SK-N-SH (cell line): ENCODE data around the gene GRAMD1B. TPM values are rescaled to one million over a fixed set of nuclear protein-coding genes. Genes with fewer than 3 reads are reported as not detected.

Experiments used
- CTCF ChIA-PET: fragments of 300-600, 350-600 bp; formaldehyde crosslinking; extraction: SDS; loops from one replicate; lab custom pipeline; 2021; lab: Yijun Ruan, JAX
- POLR2A ChIA-PET: fragments of 350-600 bp; sonication (Branson Sonifier 250); formaldehyde crosslinking; extraction: SDS; loops from one replicate; lab custom pipeline; 2020; ENCODE audit warnings: antibody characterized with exemption, inconsistent platforms; lab: Yijun Ruan, JAX
- DNase-seq: peaks from one replicate; pipeline ENCODE4 v3.0.0; 2012
- H2AFZ ChIP-seq: fragments of 200-600 bp; sonication (generic); 2 replicates; pipeline ENCODE4 v1.8.1; 2016; ENCODE audit warnings: antibody characterized with exemption, mild to moderate bottlenecking, low read depth
- H3F3A ChIP-seq: fragments of 200-600 bp; sonication (generic); replicated peaks from 2 replicates; pipeline ENCODE3; 2016; ENCODE audit warnings: antibody characterized with exemption, mild to moderate bottlenecking; ENCODE audit not compliant: insufficient read depth
- H3K27ac ChIP-seq, 2 experiments: fragments of 200-500 bp in 1 of 2; fragments of 200-600 bp in 1 of 2; sonication (Bioruptor generic) in 1 of 2; sonication (generic), shearing (Covaris generic) in 1 of 2; 2 replicates each; pipeline versions ENCODE4 v1.5.1 to v1.6.1; 2014 to 2016; ENCODE audit warnings: low read depth in 2 of 2, inconsistent platforms in 1 of 2, low read length in 1 of 2, mild to moderate bottlenecking in 1 of 2, mixed read lengths in 1 of 2
- H3K27me3 ChIP-seq: fragments of 200-600 bp; sonication (generic), shearing (Covaris generic); 2 replicates; pipeline ENCODE4 v1.6.1; 2016; ENCODE audit warnings: mixed run types; ENCODE audit not compliant: insufficient read depth
- H3K36me3 ChIP-seq, 2 experiments: fragments of 200-500 bp in 1 of 2; fragments of 200-600 bp in 1 of 2; sonication (Bioruptor generic) in 1 of 2; sonication (generic) in 1 of 2; replicated peaks in 1 of 2; 2 replicates each; pipeline versions ENCODE3 to v1.5.1; 2014 to 2016; ENCODE audit warnings: low read length in 1 of 2, mild to moderate bottlenecking in 1 of 2; ENCODE audit not compliant: insufficient read depth in 2 of 2, control insufficient read depth in 1 of 2
- H3K4me1 ChIP-seq, 2 experiments: fragments of 200-500 bp in 1 of 2; fragments of 200-600 bp in 1 of 2; sonication (Bioruptor generic) in 1 of 2; sonication (generic), shearing (Covaris generic) in 1 of 2; 2 replicates each; pipeline versions ENCODE4 v1.5.1 to v1.6.1; 2014 to 2016; ENCODE audit warnings: low read depth in 1 of 2, low read length in 1 of 2, mixed run types in 1 of 2; ENCODE audit not compliant: insufficient read depth in 2 of 2, control insufficient read depth in 1 of 2
- H3K4me2 ChIP-seq: fragments of 200-600 bp; sonication (generic), shearing (Covaris generic); 2 replicates; pipeline ENCODE4 v1.6.1; 2017; ENCODE audit warnings: mixed run types
- H3K4me3 ChIP-seq, 2 experiments: fragments of 200-500 bp in 1 of 2; fragments of 200-600 bp in 1 of 2; sonication (Bioruptor generic) in 1 of 2; sonication (generic), shearing (Covaris generic) in 1 of 2; 2 replicates each; pipeline versions ENCODE4 v1.5.1 to v1.8.1; 2014 to 2016; ENCODE audit warnings: low read depth in 2 of 2, inconsistent platforms in 1 of 2, low read length in 1 of 2, mild to moderate bottlenecking in 1 of 2, mixed read lengths in 1 of 2, moderate library complexity in 1 of 2
- H3K79me2 ChIP-seq: fragments of 200-600 bp; sonication (generic); 2 replicates; pipeline ENCODE4 v1.8.1; 2017; ENCODE audit warnings: mild to moderate bottlenecking; ENCODE audit not compliant: insufficient read depth
- H3K9ac ChIP-seq: fragments of 200-600 bp; sonication (generic); 2 replicates; pipeline ENCODE4 v1.6.1; 2017; ENCODE audit warnings: mixed run types
- H3K9me2 ChIP-seq: fragments of 200-600 bp; sonication (generic); 2 replicates; pipeline ENCODE4 v1.6.1; 2017; ENCODE audit warnings: mixed run types
- H3K9me3 ChIP-seq: fragments of 200-600 bp; sonication (generic); 2 replicates; pipeline ENCODE4 v1.6.1; 2017; ENCODE audit warnings: mixed run types, mild to moderate bottlenecking, moderate library complexity
- H4K20me1 ChIP-seq: fragments of 200-600 bp; sonication (generic); 2 replicates; pipeline ENCODE4 v1.6.1; 2017; ENCODE audit warnings: mild to moderate bottlenecking, mixed run types; ENCODE audit not compliant: insufficient read depth
- ELF1 ChIP-seq: IDR thresholded peaks from 2 replicates; pipeline ENCODE4 v1.4.0; 2012
- EP300 ChIP-seq, 2 experiments: IDR thresholded peaks; 2 replicates each; pipeline versions ENCODE4 v1.4.0 to v1.6.1; 2012; ENCODE audit warnings: borderline replicate concordance in 1 of 2, low read depth in 1 of 2, low read length in 1 of 2
- EZH2phosphoT487 ChIP-seq: fragments of 200-600 bp; sonication (generic); IDR thresholded peaks from 2 replicates; pipeline ENCODE4 v1.6.1; 2017; ENCODE audit warnings: low read depth, mixed run types, mild to moderate bottlenecking, antibody characterized with exemption, moderate library complexity, borderline replicate concordance
- FOSL2 ChIP-seq: IDR thresholded peaks from 2 replicates; pipeline ENCODE4 v1.4.0; 2012; ENCODE audit warnings: low read depth, mild to moderate bottlenecking, moderate library complexity, borderline replicate concordance
- FOXJ3 ChIP-seq: sonication (generic); formaldehyde crosslinking; IDR thresholded peaks from 2 replicates; pipeline ENCODE4 v1.5.1; 2020; ENCODE audit warnings: mild to moderate bottlenecking, missing genetic modification reagents
- GABPA ChIP-seq: IDR thresholded peaks from 2 replicates; pipeline ENCODE4 v1.4.0; 2012; ENCODE audit warnings: low read depth, mild to moderate bottlenecking
- GATA2 ChIP-seq: sonication (generic); formaldehyde crosslinking; IDR thresholded peaks from 2 replicates; pipeline ENCODE4 v1.5.0; 2020; ENCODE audit warnings: mild to moderate bottlenecking, missing genetic modification reagents
- MAX ChIP-seq: IDR thresholded peaks from 2 replicates; pipeline ENCODE4 v1.4.0; 2012; ENCODE audit warnings: low read depth
- NFIC ChIP-seq: IDR thresholded peaks from 2 replicates; pipeline ENCODE4 v1.4.0; 2012; ENCODE audit warnings: borderline replicate concordance
- NRF1 ChIP-seq: IDR thresholded peaks from 2 replicates; pipeline ENCODE4 v1.6.1; 2012; ENCODE audit warnings: low read depth, mild to moderate bottlenecking, low read length
- PBX3 ChIP-seq: IDR thresholded peaks from 2 replicates; pipeline ENCODE4; 2012
- RCOR1 ChIP-seq: fragments of 150-350 bp; IDR thresholded peaks from 2 replicates; pipeline ENCODE4 v1.6.1; 2017; ENCODE audit warnings: antibody characterized with exemption, low read length
- REST ChIP-seq: IDR thresholded peaks from 2 replicates; pipeline ENCODE4 v1.6.1; 2012; ENCODE audit warnings: mild to moderate bottlenecking, low read depth, low read length, moderate library complexity
- SIN3A ChIP-seq: IDR thresholded peaks from 2 replicates; pipeline ENCODE4 v1.6.1; 2012; ENCODE audit warnings: low read depth, mild to moderate bottlenecking, low read length, moderate library complexity, borderline replicate concordance
- SMC3 ChIP-seq: IDR thresholded peaks from 2 replicates; pipeline ENCODE4 v1.6.1; 2012; ENCODE audit warnings: low read depth, low read length, improper control_type of control experiment
- TAF1 ChIP-seq: IDR thresholded peaks from 2 replicates; pipeline ENCODE4 v1.6.1; 2012; ENCODE audit warnings: low read depth, mild to moderate bottlenecking, low read length, moderate library complexity, borderline replicate concordance
- TCF12 ChIP-seq: IDR thresholded peaks from 2 replicates; pipeline ENCODE4 v1.4.0; 2012
- TEAD4 ChIP-seq: IDR thresholded peaks from 2 replicates; pipeline ENCODE4 v1.4.0; 2012; ENCODE audit warnings: mild to moderate bottlenecking, borderline replicate concordance; ENCODE audit not compliant: insufficient read depth
- USF2 ChIP-seq: fragments of 150-350 bp; IDR thresholded peaks from 2 replicates; pipeline ENCODE4 v1.6.1; 2017; ENCODE audit warnings: antibody characterized with exemption, low read length, low read depth, borderline replicate concordance
- YY1 ChIP-seq: IDR thresholded peaks from 2 replicates; pipeline ENCODE4 v1.4.0; 2012; ENCODE audit warnings: low read depth, mild to moderate bottlenecking
- WGBS: methylation state at CpG from one replicate; pipeline ENCODE4 v1.1.6; 2017; ENCODE audit warnings: low lambda C conversion rate; 5-methylcytosine and 5-hydroxymethylcytosine counted together
- polyA plus RNA-seq, 3 experiments: library from polyadenylated mRNA; depleted of rRNA; stranded (reverse); fragments of >200 nt; gene quantifications; 2 replicates each; pipeline ENCODE4 v1.2.3, GENCODE V29; 2012

GRAMD1B gene
- polyA plus RNA-seq, 1 of the 3 experiments (the other 2 are of a cell fraction) = 14.5 TPM

- peak overlapping the region; percentile 43 for H3K4me2 ChIP-seq
- H3K27me3 ChIP-seq = no peaks in the 10 kb centered on the region
- TF ChIP-seq REST = no peak
- TF ChIP-seq FOXJ3 (CRISPR knock-in tag) = no peak
- no peak for TF ChIP-seq TAF1
- peak in 1 of 2 experiments; percentile 35; a peak in 1 of 4 replicates for TF ChIP-seq EP300 (IDR thresholded peaks at IDR 0.05; ENCODE audit: borderline replicate concordance in 1 of 2, low read depth in 1 of 2, low read length in 1 of 2)
- no peak for TF ChIP-seq EZH2phosphoT487
- no peak for TF ChIP-seq RCOR1
- TF ChIP-seq NFIC = peak; percentile 21; the same call in 1 of the 2 replicates
- TF ChIP-seq YY1 = no peak
- peak; percentile 20; the same call in 1 of the 2 replicates for TF ChIP-seq PBX3
- 0 out of 2 replicates have a peak, but pooled peaks have one; percentile 21 for TF ChIP-seq MAX
- TF ChIP-seq SIN3A = no peak
- TF ChIP-seq GATA2 = no peak
- TF ChIP-seq ELF1 = no peak
- peak; percentile 34; the same call in 1 of the 2 replicates for TF ChIP-seq FOSL2
- no peak; the same call in 1 of the 2 replicates for TF ChIP-seq TEAD4
- no peak for TF ChIP-seq GABPA
- no peak for TF ChIP-seq SMC3
- no peak for TF ChIP-seq NRF1
- TF ChIP-seq TCF12 = peak; percentile 88
- no peak for TF ChIP-seq USF2
- TF ChIP-seq, all 33 proteins: peak for 6
- peaks cover 9% of the 10 kb centered on the region for H3F3A ChIP-seq
- H3K27ac ChIP-seq = peak overlapping the region; percentile 39 to 54; a peak in 2 of 4 replicates
- ChIA-PET CTCF (interaction anchor here (0.8 to 4.6 kb wide), 8 partner anchors 9 to 165 kb away, joined by 3 to 24 read pairs (median 4); no protein-coding TSS in a partner anchor), POLR2A (no interaction called here)
- no peak overlapping the region for H3K4me3 ChIP-seq
- H3K9me3 ChIP-seq = no peaks in the 10 kb centered on the region
- no peak for DNase-seq
- H3K9me2 ChIP-seq = no peaks in the 10 kb centered on the region
- WGBS = 23% methylated on average over 2 of the region's 2 CpGs
- H2AFZ ChIP-seq = no peak overlapping the region
- no peaks in the 10 kb centered on the region for H4K20me1 ChIP-seq
- no peak overlapping the region for H3K9ac ChIP-seq
- H3K36me3 ChIP-seq = no peaks in the 10 kb centered on the region
- H3K79me2 ChIP-seq = peaks cover 10% of the 10 kb centered on the region; the same call in 1 of the 2 replicates
- H3K4me1 ChIP-seq = peaks cover 23 to 30% of the 10 kb centered on the region in 2 experiments; a peak in 3 of 4 replicates
These were observed 116.4 kb downstream of the GRAMD1B start for GRCh38 chr11:123546515-123546914.
